H1 (cell line): ENCODE results near the gene SERINC1. TPM values are rescaled to one million over a fixed set of nuclear protein-coding genes. Genes with fewer than 3 reads are reported as not detected.

ENCODE experiments used
- EZH2 ChIP-seq: fragments of 200-600 bp; sonication (generic); IDR thresholded peaks from 2 replicates; pipeline ENCODE4 v1.7.1; 2012; ENCODE audit warnings: low read depth, mild to moderate bottlenecking, moderate library complexity, low read length, inconsistent platforms; ENCODE audit not compliant: severe bottlenecking
- JUN ChIP-seq: IDR thresholded peaks from 2 replicates; pipeline ENCODE4 v1.6.1; 2011; ENCODE audit warnings: low read depth, mild to moderate bottlenecking, improper control_type of control experiment, low read length
- KDM1A ChIP-seq: fragments of 200-600, 300-600 bp; sonication (generic); IDR thresholded peaks from 2 replicates; pipeline ENCODE4 v1.7.1; 2016; ENCODE audit warnings: mild to moderate bottlenecking, low read length, borderline replicate concordance
- KDM5A ChIP-seq: fragments of 200-600 bp; IDR thresholded peaks from 2 replicates; pipeline ENCODE4 v1.7.1; 2012; ENCODE audit warnings: mild to moderate bottlenecking, low read length, inconsistent platforms, mixed read lengths
- NRF1 ChIP-seq: IDR thresholded peaks from 2 replicates; pipeline ENCODE4 v1.6.1; 2011; ENCODE audit warnings: mild to moderate bottlenecking, low read depth, low read length, improper control_type of control experiment
- POLR2A ChIP-seq, 2 experiments: IDR thresholded peaks; 1 replicate in 1 of 2; 2 replicates in 1 of 2; pipeline ENCODE4 v1.6.1; 2011; ENCODE audit warnings: low read depth in 2 of 2, low read length in 2 of 2, mild to moderate bottlenecking in 2 of 2; ENCODE audit errors: control extremely low read depth in 1 of 2
- POLR2AphosphoS5 ChIP-seq: IDR thresholded peaks from 2 replicates; pipeline ENCODE4 v1.6.1; 2011; ENCODE audit warnings: low read depth, low read length
- SP1 ChIP-seq: IDR thresholded peaks from 2 replicates; pipeline ENCODE4 v1.6.1; 2011; ENCODE audit warnings: low read depth, low read length
- SRF ChIP-seq: IDR thresholded peaks from 2 replicates; pipeline ENCODE4 v1.6.1; 2011; ENCODE audit warnings: mild to moderate bottlenecking, low read depth, low read length, moderate library complexity
- YY1 ChIP-seq: IDR thresholded peaks from 2 replicates; pipeline ENCODE4 v1.6.1; 2011; ENCODE audit warnings: low read depth, mild to moderate bottlenecking, low read length
- polyA plus RNA-seq, 7 experiments: library from polyadenylated mRNA; depleted of rRNA in 3 of 7; stranded (reverse) in 5 of 7; unstranded in 2 of 7; fragments of >200 nt in 5 of 7; fragments of 200-250 nt in 2 of 7; gene quantifications; 1 replicate in 5 of 7; 2 replicates in 1 of 7; 4 replicates in 1 of 7; pipeline versions ENCODE4 v1.2.1 to v1.2.3, GENCODE V29; 2011 to 2013; ENCODE audit warnings: missing spikeins in 2 of 7, mixed read lengths in 2 of 7
- total RNA-seq: library from RNA; stranded (reverse); fragmentation: NEBNext Ultra II Directional; extraction: Animal tissue kit (Norgen Biotek cat#: 25700); gene quantifications from 2 replicates; pipeline ENCODE4 v1.2.1, GENCODE V29; 2021
- TF ChIP-seq, protein P1 (sequence below), 3 experiments: IDR thresholded peaks; 1 replicate in 2 of 3; 2 replicates in 1 of 3; pipeline versions ENCODE4 v1.5.1 to v1.6.1; 2011; ENCODE audit warnings: low read length in 3 of 3, mild to moderate bottlenecking in 3 of 3, inconsistent platforms in 2 of 3, low read depth in 1 of 3, moderate library complexity in 1 of 3; ENCODE audit not compliant: insufficient read depth in 1 of 3; ENCODE audit errors: control extremely low read depth in 1 of 3

The SERINC1 gene
- total and polyA plus RNA-seq, 2 of the 8 experiments (the other 6 are each of a cell fraction or from before 2014, with no cell fraction given): 15.4 to 38.6 TPM

- TF ChIP-seq NRF1: peak; percentile 52
- TF ChIP-seq EZH2: no peak
- TF ChIP-seq YY1: no peak
- TF ChIP-seq KDM5A: no peak
- TF ChIP-seq JUN: no peak
- no peak for TF ChIP-seq KDM1A
- peak; percentile 93 for TF ChIP-seq SP1
- TF ChIP-seq, protein P1, sequence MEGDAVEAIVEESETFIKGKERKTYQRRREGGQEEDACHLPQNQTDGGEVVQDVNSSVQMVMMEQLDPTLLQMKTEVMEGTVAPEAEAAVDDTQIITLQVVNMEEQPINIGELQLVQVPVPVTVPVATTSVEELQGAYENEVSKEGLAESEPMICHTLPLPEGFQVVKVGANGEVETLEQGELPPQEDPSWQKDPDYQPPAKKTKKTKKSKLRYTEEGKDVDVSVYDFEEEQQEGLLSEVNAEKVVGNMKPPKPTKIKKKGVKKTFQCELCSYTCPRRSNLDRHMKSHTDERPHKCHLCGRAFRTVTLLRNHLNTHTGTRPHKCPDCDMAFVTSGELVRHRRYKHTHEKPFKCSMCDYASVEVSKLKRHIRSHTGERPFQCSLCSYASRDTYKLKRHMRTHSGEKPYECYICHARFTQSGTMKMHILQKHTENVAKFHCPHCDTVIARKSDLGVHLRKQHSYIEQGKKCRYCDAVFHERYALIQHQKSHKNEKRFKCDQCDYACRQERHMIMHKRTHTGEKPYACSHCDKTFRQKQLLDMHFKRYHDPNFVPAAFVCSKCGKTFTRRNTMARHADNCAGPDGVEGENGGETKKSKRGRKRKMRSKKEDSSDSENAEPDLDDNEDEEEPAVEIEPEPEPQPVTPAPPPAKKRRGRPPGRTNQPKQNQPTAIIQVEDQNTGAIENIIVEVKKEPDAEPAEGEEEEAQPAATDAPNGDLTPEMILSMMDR (IDR thresholded peaks at IDR 0.05; ENCODE audit: control extremely low read depth in 1 of 3, insufficient read depth in 1 of 3, low read depth in 1 of 3, low read length in 3 of 3): peak in 2 of 3 experiments; percentile 13 to 28; a peak in 2 of 4 replicates
- TF ChIP-seq POLR2AphosphoS5: peak; percentile 24; the same call in 1 of the 2 replicates
- TF ChIP-seq SRF: no peak
- peak; percentile 60 to 78 for TF ChIP-seq POLR2A (IDR thresholded peaks at IDR 0.05; ENCODE audit: control extremely low read depth in 1 of 2, low read depth in 2 of 2, low read length in 2 of 2)
These were observed 72.1 kb downstream of the SERINC1 start, which contains the start of gene HSF2 (continued) for GRCh38 chr6:122399348-122400120.
